Measurements from ENCODE around the gene FAM221B.

The FAM221B gene

DNA sequence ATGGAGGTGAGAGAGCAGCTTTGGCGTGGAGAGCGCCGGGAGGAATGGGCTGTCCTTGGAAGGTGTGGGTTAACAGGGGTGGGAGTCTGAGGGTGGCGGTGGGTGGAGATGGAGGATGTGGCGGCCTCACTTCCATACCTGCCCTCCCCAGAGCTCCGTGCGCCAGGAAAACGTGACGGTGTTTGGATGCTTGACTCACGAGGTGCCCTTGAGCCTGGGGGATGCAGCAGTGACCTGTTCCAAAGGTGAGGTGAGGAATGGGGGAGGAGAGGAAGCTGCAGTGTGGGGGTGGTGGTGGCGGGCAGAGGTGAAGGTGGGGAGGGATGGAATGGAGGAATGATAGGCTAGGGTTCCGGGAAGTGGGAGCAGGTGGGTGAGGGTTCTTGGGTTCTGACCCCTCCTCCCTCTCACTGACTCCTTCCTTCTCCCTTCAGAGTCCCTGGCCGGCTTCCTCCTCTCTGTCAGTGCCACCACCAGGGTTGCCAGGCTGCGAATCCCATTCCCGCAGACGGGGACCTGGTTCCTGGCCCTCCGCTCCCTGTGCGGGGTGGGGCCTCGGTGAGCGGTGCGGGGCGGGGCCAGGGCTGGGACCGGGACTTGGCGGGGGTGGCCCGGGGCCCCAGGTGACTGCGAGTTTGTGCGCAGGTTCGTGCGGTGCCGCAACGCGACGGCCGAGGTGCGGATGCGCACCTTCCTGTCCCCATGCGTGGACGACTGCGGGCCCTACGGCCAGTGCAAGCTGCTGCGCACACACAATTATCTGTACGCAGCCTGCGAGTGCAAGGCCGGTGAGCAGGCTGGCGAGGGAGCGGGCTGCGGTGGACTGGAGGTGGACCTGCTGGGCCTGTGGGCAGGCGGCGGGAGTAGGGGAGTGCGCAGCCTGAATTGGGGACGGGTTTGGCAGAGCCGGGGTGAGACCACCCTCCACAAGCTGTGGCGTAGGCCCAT is 17.6 kb upstream of the FAM221B start:
- no peak for DNase-seq

- peak; percentile 54 for DNase-seq
Measured at GRCh38 chr9:35844628-35845270, 16.2 kb upstream of the FAM221B start.

DNA sequence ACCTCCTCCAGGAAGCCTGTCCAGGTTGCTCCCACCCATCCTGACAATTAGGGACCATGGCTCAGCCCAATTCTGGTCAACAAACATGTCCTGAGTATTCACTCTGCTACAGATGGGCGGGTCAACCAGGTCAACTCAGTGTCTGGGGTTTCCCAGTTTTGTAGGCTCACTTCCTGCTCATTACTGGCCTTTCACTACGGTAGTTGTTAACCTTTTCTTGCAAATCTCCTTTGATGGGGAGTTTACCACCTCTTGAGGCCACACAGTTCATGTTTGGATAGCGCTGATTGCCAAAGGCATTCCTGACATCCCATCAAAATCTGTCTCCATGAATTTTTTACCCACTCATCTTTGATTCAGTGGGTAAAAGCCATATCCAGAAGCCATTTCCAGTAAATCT is 14.3 kb upstream of the FAM221B start:
- DNase-seq: no peak

GRCh38 chr9:35842020-35842745 is 13.7 kb upstream of the FAM221B start:
- DNase-seq: no peak

DNA sequence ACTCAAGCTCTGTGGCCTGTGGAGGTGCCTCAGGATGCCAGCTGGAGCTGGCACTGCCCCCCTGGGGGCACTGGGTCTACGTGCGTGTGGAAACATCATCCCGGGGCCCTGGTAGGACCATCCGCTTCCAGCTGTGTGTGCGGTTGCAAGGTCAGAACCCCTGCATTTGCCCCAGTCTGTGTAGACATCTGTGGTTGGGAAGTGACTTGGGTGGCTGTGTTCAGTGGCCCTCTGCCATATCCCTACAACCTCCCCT is 13.0 kb upstream of the FAM221B start:
- DNase-seq: no peak

- DNase-seq: no peak
Measured at GRCh38 chr9:35840881-35841644, 12.5 kb upstream of the FAM221B start.

DNA sequence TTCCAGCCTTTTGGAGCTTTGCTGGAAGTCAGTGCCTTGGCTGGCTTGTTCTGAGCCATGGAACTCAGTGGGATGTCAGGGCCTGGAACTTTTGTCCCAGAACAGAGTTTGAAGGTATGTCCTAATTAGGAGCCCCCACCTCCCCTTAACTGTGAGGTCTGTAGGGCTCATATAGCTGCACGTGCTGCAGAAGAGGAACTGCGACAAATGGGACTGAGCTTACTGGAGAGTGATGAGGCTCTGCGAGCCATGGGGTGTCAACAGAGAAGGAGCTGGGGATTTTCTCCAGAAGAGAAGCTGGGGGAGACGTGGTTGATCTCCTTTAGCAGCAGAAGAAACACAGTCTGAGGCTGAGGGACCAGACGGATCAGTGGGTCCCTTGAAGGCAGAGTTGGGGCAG is 11.4 kb upstream of the FAM221B start:
- DNase-seq: no peak

GRCh38 chr9:35836595-35836994 is 8.1 kb upstream of the FAM221B start:
- no peak for DNase-seq

DNA sequence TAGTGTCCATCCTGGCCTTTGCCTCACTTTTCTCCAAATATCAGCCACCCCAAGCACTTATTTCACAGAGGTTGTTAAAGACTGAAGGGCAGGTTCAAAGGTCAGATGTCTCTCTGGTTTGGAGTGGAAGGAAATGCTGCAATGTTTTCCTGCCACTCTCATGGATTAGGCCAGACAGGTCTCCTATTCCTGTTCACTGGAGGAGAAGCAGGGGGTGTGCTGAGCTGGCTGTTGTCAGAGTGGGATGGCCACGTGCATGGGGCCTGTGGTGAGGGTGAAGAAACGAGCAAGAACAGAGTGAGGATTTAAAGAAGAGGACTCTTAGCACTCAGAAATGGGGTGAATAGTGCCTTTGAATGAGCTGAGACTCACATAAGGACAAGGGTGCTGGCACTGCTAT is 7.2 kb upstream of the FAM221B start:
- no peak for DNase-seq

- DNase-seq: no peak
Measured at GRCh38 chr9:35835216-35835632, 6.7 kb upstream of the FAM221B start.

- DNase-seq: no peak
Measured at GRCh38 chr9:35834260-35835215, 6.0 kb upstream of the FAM221B start.

- DNase-seq: no peak
Measured at GRCh38 chr9:35832814-35833213, 4.3 kb upstream of the FAM221B start.

DNA sequence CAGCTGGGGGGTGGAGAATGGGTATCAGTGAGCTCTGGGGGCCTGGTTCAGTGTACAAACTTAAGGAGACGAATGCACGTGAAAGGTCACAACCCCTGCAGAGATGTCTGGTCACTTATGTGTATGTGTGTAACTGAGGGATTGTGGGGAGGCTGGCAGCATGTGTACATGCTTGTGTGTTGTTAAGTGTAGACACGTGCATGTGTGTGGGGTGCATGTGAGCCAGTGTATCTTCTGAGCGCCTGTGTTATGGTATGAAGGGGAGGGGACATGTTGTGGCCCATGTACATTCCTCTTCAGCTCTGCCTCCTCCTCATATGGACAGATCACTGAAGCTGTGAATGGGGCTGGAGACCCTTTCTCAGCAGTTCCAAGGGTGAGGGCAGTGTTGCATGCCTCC is 2.5 kb upstream of the FAM221B start:
- no peak for DNase-seq

GRCh38 chr9:35829764-35830096 is 1.2 kb upstream of the FAM221B start:
- no peak for DNase-seq

DNA sequence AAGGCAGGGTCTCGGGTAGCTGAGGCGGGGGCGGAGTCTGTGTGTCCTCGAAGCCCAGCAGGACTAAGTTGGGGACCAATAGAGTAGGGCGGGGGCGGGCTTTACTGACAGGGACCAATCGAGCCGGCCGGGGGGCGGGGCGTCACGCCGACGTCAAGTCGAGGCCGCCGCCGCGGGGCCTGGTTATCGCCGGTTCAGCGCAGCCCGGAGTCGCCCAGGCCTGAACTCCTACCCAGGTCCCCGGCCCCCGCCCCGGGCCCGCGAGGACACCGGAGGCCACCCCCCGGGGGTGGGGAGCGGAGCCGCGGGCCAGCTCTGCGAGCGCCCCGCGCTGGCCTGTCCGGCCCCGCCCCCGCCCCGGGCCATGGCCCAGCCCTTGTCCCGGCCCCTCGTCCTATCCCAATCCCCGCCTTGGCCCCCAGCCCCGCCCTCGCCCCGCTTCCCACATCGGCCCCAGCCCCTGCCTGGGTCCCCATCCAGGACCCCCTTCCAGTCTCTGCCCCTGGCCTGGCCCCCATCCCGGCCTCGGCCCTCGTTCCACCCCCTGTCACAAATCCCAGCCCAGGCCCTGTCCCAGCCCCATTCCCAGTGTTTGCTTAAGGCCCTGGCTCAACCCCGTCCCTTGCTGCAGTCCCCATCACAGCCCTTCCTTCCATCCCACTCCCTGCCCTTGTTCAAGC is 692 bp upstream of the FAM221B start, which contains the start of gene TMEM8B:
TMEM8B (plus strand) TSS at position 145 of the 680 bp plus-strand sequence; CDS start at position 365, 220 bp downstream.
- DNase-seq: peak; percentile 93

DNA sequence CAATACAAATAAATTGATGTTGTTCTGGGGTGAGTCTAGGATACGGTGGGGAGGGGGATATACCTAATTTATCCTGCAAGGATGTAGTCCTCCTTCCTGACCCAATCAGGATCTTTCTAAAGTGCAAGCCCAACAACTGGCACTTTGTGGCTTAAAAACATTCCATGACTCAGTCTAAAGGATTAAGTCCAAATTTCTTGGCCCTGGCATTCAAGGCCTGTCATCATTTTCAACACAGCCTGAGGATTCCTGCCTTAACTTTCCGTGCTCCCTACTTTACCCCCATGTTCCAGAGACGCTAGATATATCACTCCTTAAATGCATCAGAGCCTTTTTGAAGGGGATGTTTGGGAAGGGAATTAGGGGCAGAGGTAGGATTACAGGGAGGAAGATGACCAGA is 1.0 kb downstream of the FAM221B start:
- no peak for DNase-seq

DNA sequence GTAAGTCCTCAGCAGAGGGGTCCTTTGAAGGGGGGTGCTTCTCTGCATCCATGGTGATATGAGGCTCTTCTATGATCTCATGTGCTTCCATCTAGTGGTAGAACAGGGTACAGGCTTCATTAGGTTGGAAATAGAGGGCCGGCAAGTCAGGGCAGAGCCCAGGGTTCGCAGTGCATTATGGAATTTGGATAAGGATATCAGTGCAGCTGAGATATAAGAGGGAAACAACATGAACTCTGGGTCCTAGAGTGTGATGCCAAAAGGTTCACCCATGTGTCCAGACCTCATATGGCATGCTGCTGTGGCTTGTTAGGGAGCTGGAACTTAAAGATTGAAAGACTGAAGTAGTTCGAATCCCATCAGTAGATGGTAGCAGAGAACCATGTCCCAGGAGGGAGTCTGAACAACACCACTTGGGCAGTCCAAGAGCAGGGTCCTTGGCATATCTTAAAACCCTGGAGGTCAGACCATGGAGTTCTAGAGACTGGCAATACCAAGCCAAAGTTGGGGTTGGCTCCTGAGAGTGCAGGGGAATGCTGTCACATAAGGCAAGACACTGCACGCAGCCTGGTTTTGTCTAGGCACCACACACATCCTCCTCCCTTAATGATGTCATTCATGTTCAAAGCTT is 2.3 kb downstream of the FAM221B start:
- DNase-seq: peak; percentile 67

GRCh38 chr9:35822926-35823325 is 5.6 kb downstream of the FAM221B start:
- no peak for DNase-seq

DNA sequence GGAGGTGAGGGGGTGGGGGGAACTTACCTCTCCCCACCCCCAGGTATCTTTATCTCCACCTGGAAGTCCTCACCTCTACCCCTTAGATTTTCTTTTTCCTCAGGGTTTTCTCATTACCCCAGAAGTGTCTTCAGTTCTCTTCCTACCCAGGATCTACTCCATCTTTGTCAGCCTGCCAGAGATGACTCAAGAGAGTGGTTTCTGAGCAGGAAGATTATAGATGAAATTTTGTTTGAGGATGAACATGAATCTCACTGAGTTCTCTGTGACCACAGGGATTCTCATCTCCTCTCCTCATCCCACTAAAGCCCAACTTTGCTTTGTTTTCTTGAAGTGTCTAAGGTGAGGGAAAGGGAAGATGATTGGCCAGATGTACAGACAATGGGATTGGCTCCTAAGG is 8.5 kb downstream of the FAM221B start:
- DNase-seq: no peak

DNA sequence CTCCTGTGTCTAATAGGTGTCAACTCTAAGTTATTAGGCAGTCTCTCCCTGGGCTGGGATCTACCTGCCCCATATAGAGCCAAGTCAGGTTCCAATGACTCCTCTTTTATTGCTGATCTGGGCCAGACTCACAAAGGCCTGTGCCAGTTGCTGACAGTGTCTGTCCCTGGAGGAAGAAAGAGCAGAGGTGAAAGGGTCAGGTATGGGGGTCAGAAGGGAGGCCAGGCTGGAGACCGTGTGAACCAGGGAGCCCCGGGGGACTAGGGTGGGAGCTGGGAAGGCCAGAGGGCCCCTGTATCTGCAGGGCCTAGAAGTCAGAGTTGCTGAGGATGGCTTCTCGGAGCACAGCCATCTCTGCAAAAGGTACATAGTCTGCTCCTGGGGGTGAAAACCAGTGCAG is 10.2 kb downstream of the FAM221B start:
- no peak for DNase-seq

DNA sequence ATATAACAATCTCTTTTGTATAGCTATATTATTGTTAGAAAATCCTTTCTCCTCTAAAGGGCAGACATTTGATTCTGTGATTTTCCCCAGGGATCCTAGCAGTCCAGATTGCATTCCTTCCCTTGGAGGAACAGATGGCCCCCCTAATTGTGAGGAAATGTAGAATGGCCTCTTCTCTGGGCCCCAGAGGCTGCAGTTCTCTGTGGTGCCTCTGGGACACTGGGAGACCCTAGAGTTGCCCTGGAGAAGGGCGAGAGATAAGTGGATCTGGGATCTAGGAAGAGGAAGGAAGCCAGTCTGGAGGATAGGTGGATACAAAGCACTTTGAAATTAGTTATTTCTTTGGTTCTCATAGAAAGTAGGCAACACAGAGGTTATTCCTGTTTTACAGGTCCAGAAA is 11.8 kb downstream of the FAM221B start:
- DNase-seq: no peak
